HepG2 (cell line): ENCODE results near the gene MAP4K3. TPM values are rescaled to one million over a fixed set of nuclear protein-coding genes. Genes with fewer than 3 reads are reported as not detected.
A peak's percentile ranks its signal among the peaks of the same experiment; 100 is the strongest.

Experiments used
- ATAC-seq: fragments of 200-7000 bp; cut with Tn5 transposase; 3 replicates; pipeline ENCODE4 v1.9.1; 2020; ENCODE audit warnings: mild to moderate bottlenecking, moderate library complexity
- BruUV-seq: library from RNA; stranded (reverse); fragments of 400-500 nt; replicated peaks from 2 replicates; lab custom pipeline; 2021; lab: Mats Ljungman, UMichigan
- CTCF ChIA-PET: fragments of 300-600 bp; formaldehyde crosslinking; extraction: SDS; loops from one replicate; lab custom pipeline; 2021; ENCODE audit warnings: low total read pairs, inconsistent platforms, low intra/inter-chr PET ratio; lab: Yijun Ruan, JAX
- POLR2A ChIA-PET: fragments of 350-600 bp; sonication (Branson Sonifier 250); formaldehyde crosslinking; loops from one replicate; lab custom pipeline; 2020; ENCODE audit warnings: antibody characterized with exemption, inconsistent platforms; lab: Yijun Ruan, JAX
- DNase-seq: peaks from one replicate; pipeline ENCODE4 v3.0.0-alpha.2; 2015; ENCODE audit warnings: low spot score
- FAIRE-seq: peaks from 3 replicates; lab custom pipeline; 2011; peaks lifted over from hg19 to GRCh38; lab: Jason Lieb, UNC
- H2AFZ ChIP-seq: one replicate; pipeline ENCODE4 v1.6.1; 2011; ENCODE audit warnings: low read length, inconsistent platforms
- H3K27ac ChIP-seq: fragments of 300-600 bp; 3 replicates; pipeline ENCODE4 v1.8.0; 2011; ENCODE audit warnings: mixed run types, mild to moderate bottlenecking, mixed read lengths, low read length, inconsistent platforms; ENCODE audit not compliant: insufficient read depth; ENCODE audit errors: extremely low read length
- H3K27me3 ChIP-seq, 2 experiments: fragments of 200-600 bp in 1 of 2; 2 replicates in 1 of 2; 3 replicates in 1 of 2; pipeline versions ENCODE4 v1.6.0 to v1.8.0; 2011; ENCODE audit warnings: low read length in 2 of 2, mild to moderate bottlenecking in 2 of 2, moderate library complexity in 2 of 2, inconsistent platforms in 1 of 2; ENCODE audit not compliant: insufficient read depth in 2 of 2, control insufficient read depth in 1 of 2
- H3K36me3 ChIP-seq, 2 experiments: fragments of 200-600 bp in 1 of 2; replicated peaks in 1 of 2; 2 replicates in 1 of 2; 3 replicates in 1 of 2; pipeline versions ENCODE4 v1.5.1 to v1.8.0; 2011; ENCODE audit warnings: low read length in 2 of 2, inconsistent platforms in 1 of 2; ENCODE audit not compliant: insufficient read depth in 2 of 2, control insufficient read depth in 1 of 2
- H3K4me1 ChIP-seq: 2 replicates; pipeline ENCODE4 v1.5.1; 2012; ENCODE audit warnings: low read length, inconsistent platforms; ENCODE audit not compliant: insufficient read depth
- H3K4me2 ChIP-seq: 2 replicates; pipeline ENCODE4 v1.6.0; 2011; ENCODE audit warnings: low read depth, low read length, inconsistent platforms
- H3K4me3 ChIP-seq, 3 experiments: fragments of 200-600 bp in 1 of 3; sonication (generic), shearing (Covaris generic) in 1 of 3; replicated peaks in 1 of 3; 2 replicates each; pipeline ENCODE4 v1.5.1; 2011 to 2016; ENCODE audit warnings: low read length in 3 of 3, inconsistent platforms in 2 of 3, low read depth in 2 of 3, mild to moderate bottlenecking in 2 of 3, control low read depth in 1 of 3, mixed read lengths in 1 of 3; ENCODE audit not compliant: insufficient read depth in 1 of 3
- H3K79me2 ChIP-seq: one replicate; pipeline ENCODE4 v1.6.1; 2011; ENCODE audit warnings: low read length, inconsistent platforms; ENCODE audit not compliant: insufficient read depth
- H3K9ac ChIP-seq: 2 replicates; pipeline ENCODE4 v1.6.0; 2011; ENCODE audit warnings: mild to moderate bottlenecking, low read depth, low read length, inconsistent platforms; ENCODE audit not compliant: insufficient read depth
- H3K9me3 ChIP-seq: 2 replicates; pipeline ENCODE4 v1.5.1; 2012; ENCODE audit warnings: mild to moderate bottlenecking, low read length
- H4K20me1 ChIP-seq: 2 replicates; pipeline ENCODE4 v1.6.0; 2011; ENCODE audit warnings: inconsistent platforms, mild to moderate bottlenecking, low read length, moderate library complexity; ENCODE audit not compliant: insufficient read depth
- CEBPB ChIP-seq: IDR thresholded peaks from 2 replicates; pipeline ENCODE4 v1.6.1; 2011; ENCODE audit warnings: low read depth, low read length, improper control_type of control experiment, borderline replicate concordance
- CEBPG ChIP-seq: IDR thresholded peaks from 2 replicates; pipeline ENCODE4 v1.6.1; 2016
- FOSL1 ChIP-seq: sonication (generic); formaldehyde crosslinking; IDR thresholded peaks from 2 replicates; pipeline ENCODE4 v1.9.0; 2021; ENCODE audit warnings: missing genetic modification reagents, borderline replicate concordance
- FOSL2 ChIP-seq: sonication (generic); formaldehyde crosslinking; IDR thresholded peaks from 2 replicates; pipeline ENCODE4 v1.4.0; 2020; ENCODE audit warnings: missing genetic modification reagents
- GATAD2A ChIP-seq: IDR thresholded peaks from 2 replicates; pipeline ENCODE4 v1.6.1; 2016
- WGBS: methylation state at CpG from one replicate; pipeline ENCODE4 v1.1.6; 2017; ENCODE audit warnings: low lambda C conversion rate; 5-methylcytosine and 5-hydroxymethylcytosine counted together
- in situ Hi-C: cut with HindIII; loops from 2 replicates; pipeline ENCODE4 v1.10.0; 2017; ENCODE audit warnings: low pct_unique_long_range_greater_than_20kb; ENCODE audit not compliant: extremely low pct_ligation_motif_present
- intact Hi-C: fragments of 100-400 bp; cut with micrococcal nuclease; formaldehyde crosslinking; loops from one replicate; pipeline ENCODE4 v1.10.0; 2022; ENCODE audit not compliant: unreplicated experiment
- polyA plus RNA-seq, 8 experiments: library from polyadenylated mRNA; depleted of rRNA in 3 of 8; stranded (reverse) in 7 of 8; unstranded in 1 of 8; fragments of >200 nt; fragmentation: Illumina TruSeq in 4 of 8; extraction: Trizol in 4 of 8; gene quantifications; 2 replicates each; pipeline versions ENCODE4 v1.2.1 to v1.2.3, GENCODE V29; 2011 to 2016; ENCODE audit warnings: low read depth in 4 of 8, missing spikeins in 1 of 8, mixed read lengths in 1 of 8; ENCODE audit not compliant: insufficient read depth in 1 of 8
- total RNA-seq, 5 experiments: library from RNA; depleted of rRNA; stranded (reverse); fragments of >200 nt; fragmentation: Illumina TruSeq; extraction: Trizol; gene quantifications; 2 replicates each; pipeline ENCODE4 v1.2.3, GENCODE V29; 2016; ENCODE audit warnings: low read depth in 1 of 5
- TF ChIP-seq, protein P1 (sequence below): sonication (generic); formaldehyde crosslinking; IDR thresholded peaks from 2 replicates; pipeline ENCODE4 v1.5.0; 2020; ENCODE audit warnings: mild to moderate bottlenecking, missing genetic modification reagents
- TF ChIP-seq, protein P2 (sequence below): IDR thresholded peaks from 2 replicates; pipeline ENCODE4 v1.4.0; 2020; ENCODE audit warnings: mild to moderate bottlenecking, missing genetic modification reagents
- TF ChIP-seq, protein P3 (sequence below): sonication (generic); formaldehyde crosslinking; IDR thresholded peaks from 2 replicates; pipeline ENCODE4 v1.5.0; 2020; ENCODE audit warnings: missing genetic modification reagents
- TF ChIP-seq, protein P4 (sequence below), 2 experiments: sonication (generic) in 1 of 2; formaldehyde crosslinking in 1 of 2; IDR thresholded peaks; 2 replicates each; pipeline versions ENCODE4 v1.5.1 to v1.6.1; 2011 to 2020; ENCODE audit warnings: borderline replicate concordance in 1 of 2, low read depth in 1 of 2, low read length in 1 of 2, mild to moderate bottlenecking in 1 of 2, missing genetic modification reagents in 1 of 2, moderate library complexity in 1 of 2
- TF ChIP-seq, protein P5 (sequence below): sonication (generic); formaldehyde crosslinking; IDR thresholded peaks from 2 replicates; pipeline ENCODE4 v1.4.0; 2020; ENCODE audit warnings: missing genetic modification reagents

Gene MAP4K3
- total and polyA plus RNA-seq, 2 of the 13 experiments (the other 11 are each of a cell fraction or from before 2014, with no cell fraction given): 45.9 to 53.2 TPM

DNA sequence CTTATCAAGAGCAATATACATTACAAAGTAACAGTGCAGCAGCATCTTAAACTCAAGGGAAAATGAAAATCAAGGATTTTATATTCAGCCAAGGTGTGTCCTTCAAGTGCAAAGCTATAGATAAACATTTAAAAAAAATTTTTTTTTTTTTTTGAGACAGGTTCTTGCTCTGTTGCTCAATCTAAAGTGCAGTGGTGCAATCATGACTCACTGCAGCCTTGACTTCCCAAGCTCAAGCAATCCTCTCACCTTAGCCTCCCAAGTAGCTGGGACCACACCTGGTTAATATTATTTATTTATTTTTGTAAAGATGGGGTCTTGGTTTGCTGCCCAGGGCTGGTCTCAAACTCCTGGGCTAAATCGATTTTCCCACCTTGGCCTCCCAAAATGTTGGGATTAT, 202.3 kb downstream of the MAP4K3 start:
- TF ChIP-seq GATAD2A (CRISPR knock-in tag): 0 out of 2 replicates have a peak, but pooled peaks have one; percentile 30
- peak; percentile 83 for TF ChIP-seq CEBPG (CRISPR knock-in tag)
- TF ChIP-seq, protein P1, sequence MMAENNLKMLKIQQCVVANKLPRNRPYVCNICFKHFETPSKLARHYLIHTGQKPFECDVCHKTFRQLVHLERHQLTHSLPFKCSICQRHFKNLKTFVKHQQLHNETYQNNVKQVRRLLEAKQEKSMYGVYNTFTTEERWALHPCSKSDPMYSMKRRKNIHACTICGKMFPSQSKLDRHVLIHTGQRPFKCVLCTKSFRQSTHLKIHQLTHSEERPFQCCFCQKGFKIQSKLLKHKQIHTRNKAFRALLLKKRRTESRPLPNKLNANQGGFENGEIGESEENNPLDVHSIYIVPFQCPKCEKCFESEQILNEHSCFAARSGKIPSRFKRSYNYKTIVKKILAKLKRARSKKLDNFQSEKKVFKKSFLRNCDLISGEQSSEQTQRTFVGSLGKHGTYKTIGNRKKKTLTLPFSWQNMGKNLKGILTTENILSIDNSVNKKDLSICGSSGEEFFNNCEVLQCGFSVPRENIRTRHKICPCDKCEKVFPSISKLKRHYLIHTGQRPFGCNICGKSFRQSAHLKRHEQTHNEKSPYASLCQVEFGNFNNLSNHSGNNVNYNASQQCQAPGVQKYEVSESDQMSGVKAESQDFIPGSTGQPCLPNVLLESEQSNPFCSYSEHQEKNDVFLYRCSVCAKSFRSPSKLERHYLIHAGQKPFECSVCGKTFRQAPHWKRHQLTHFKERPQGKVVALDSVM (CRISPR knock-in tag): peak; percentile 68
- TF ChIP-seq FOSL1 (CRISPR knock-in tag): 0 out of 2 replicates have a peak, but pooled peaks have one; percentile 60
- TF ChIP-seq, protein P2, sequence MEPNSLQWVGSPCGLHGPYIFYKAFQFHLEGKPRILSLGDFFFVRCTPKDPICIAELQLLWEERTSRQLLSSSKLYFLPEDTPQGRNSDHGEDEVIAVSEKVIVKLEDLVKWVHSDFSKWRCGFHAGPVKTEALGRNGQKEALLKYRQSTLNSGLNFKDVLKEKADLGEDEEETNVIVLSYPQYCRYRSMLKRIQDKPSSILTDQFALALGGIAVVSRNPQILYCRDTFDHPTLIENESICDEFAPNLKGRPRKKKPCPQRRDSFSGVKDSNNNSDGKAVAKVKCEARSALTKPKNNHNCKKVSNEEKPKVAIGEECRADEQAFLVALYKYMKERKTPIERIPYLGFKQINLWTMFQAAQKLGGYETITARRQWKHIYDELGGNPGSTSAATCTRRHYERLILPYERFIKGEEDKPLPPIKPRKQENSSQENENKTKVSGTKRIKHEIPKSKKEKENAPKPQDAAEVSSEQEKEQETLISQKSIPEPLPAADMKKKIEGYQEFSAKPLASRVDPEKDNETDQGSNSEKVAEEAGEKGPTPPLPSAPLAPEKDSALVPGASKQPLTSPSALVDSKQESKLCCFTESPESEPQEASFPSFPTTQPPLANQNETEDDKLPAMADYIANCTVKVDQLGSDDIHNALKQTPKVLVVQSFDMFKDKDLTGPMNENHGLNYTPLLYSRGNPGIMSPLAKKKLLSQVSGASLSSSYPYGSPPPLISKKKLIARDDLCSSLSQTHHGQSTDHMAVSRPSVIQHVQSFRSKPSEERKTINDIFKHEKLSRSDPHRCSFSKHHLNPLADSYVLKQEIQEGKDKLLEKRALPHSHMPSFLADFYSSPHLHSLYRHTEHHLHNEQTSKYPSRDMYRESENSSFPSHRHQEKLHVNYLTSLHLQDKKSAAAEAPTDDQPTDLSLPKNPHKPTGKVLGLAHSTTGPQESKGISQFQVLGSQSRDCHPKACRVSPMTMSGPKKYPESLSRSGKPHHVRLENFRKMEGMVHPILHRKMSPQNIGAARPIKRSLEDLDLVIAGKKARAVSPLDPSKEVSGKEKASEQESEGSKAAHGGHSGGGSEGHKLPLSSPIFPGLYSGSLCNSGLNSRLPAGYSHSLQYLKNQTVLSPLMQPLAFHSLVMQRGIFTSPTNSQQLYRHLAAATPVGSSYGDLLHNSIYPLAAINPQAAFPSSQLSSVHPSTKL (CRISPR knock-in tag): 0 out of 2 replicates have a peak, but pooled peaks have one; percentile 13
- TF ChIP-seq, protein P3, sequence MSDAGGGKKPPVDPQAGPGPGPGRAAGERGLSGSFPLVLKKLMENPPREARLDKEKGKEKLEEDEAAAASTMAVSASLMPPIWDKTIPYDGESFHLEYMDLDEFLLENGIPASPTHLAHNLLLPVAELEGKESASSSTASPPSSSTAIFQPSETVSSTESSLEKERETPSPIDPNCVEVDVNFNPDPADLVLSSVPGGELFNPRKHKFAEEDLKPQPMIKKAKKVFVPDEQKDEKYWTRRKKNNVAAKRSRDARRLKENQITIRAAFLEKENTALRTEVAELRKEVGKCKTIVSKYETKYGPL (CRISPR knock-in tag): no peak
- peak; percentile 94 for TF ChIP-seq CEBPB
- TF ChIP-seq, protein P4, sequence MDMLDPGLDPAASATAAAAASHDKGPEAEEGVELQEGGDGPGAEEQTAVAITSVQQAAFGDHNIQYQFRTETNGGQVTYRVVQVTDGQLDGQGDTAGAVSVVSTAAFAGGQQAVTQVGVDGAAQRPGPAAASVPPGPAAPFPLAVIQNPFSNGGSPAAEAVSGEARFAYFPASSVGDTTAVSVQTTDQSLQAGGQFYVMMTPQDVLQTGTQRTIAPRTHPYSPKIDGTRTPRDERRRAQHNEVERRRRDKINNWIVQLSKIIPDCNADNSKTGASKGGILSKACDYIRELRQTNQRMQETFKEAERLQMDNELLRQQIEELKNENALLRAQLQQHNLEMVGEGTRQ (IDR thresholded peaks at IDR 0.05; ENCODE audit: low read depth, low read length): no peak
- TF ChIP-seq, protein P4 (CRISPR knock-in tag; IDR thresholded peaks at IDR 0.05; ENCODE audit: borderline replicate concordance): no peak
- TF ChIP-seq, protein P5, sequence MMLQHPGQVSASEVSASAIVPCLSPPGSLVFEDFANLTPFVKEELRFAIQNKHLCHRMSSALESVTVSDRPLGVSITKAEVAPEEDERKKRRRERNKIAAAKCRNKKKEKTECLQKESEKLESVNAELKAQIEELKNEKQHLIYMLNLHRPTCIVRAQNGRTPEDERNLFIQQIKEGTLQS (CRISPR knock-in tag): peak; percentile 49; the same call in 1 of the 2 replicates
- TF ChIP-seq FOSL2: peak; percentile 93
- no peak overlapping the region for H3K9ac ChIP-seq
- no peaks in the 10 kb centered on the region for H3K36me3 ChIP-seq
- 48% methylated on average over 1 of the region's 1 CpG for WGBS
- intact Hi-C loops: no loop called here
- BruUV-seq: no TSS peak
- no peaks in the 10 kb centered on the region for H4K20me1 ChIP-seq
- peak; percentile 23 for DNase-seq
- no peak for FAIRE-seq
- no peak overlapping the region for H2AFZ ChIP-seq
- H3K79me2 ChIP-seq: no peaks in the 10 kb centered on the region
- no peak overlapping the region for H3K4me3 ChIP-seq
- CTCF ChIA-PET: no interaction called here
- ATAC-seq: no peak
- H3K4me1 ChIP-seq: peaks cover 10% of the 10 kb centered on the region
- in situ Hi-C loops: no loop called here
- no peaks in the 10 kb centered on the region for H3K27me3 ChIP-seq
- POLR2A ChIA-PET: interaction anchor here (1.2 kb wide), 1 partner anchor 114 kb away, joined by 5 read pairs; the partner anchor contains the start of gene SOS1
- H3K9me3 ChIP-seq: no peaks in the 10 kb centered on the region
- no peak overlapping the region for H3K27ac ChIP-seq
- no peak overlapping the region for H3K4me2 ChIP-seq
